Activated CD8-positive, alpha-beta memory T cell treated with anti-CD3 and anti-CD28 coated beads, Interleukin-2, amount 50 U/mL, for 48 hours (primary cell): ENCODE measurements around the gene ARL4D.
"Not testable (repeated sequence)": the region's sequence is repeated elsewhere in the genome, so short reads cannot be mapped to it uniquely, and the experiment has no call there.

Experiments
- DNase-seq: peaks from one replicate; pipeline ENCODE4 v3.0.0-alpha.2; 2020

ARL4D gene

DNA sequence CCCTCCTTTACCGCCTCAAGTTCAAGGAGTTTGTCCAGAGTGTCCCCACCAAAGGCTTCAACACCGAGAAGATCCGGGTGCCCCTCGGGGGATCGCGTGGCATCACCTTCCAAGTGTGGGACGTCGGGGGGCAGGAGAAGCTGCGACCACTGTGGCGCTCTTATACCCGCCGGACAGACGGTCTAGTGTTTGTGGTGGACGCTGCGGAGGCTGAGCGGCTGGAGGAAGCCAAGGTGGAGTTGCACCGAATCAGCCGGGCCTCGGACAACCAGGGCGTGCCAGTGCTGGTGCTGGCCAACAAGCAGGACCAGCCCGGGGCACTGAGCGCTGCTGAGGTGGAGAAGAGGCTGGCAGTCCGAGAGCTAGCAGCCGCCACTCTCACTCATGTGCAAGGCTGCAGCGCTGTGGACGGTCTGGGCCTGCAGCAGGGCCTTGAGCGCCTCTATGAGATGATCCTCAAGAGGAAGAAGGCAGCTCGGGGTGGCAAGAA, 1.1 kb downstream of the ARL4D start:
- no peak for DNase-seq

DNA sequence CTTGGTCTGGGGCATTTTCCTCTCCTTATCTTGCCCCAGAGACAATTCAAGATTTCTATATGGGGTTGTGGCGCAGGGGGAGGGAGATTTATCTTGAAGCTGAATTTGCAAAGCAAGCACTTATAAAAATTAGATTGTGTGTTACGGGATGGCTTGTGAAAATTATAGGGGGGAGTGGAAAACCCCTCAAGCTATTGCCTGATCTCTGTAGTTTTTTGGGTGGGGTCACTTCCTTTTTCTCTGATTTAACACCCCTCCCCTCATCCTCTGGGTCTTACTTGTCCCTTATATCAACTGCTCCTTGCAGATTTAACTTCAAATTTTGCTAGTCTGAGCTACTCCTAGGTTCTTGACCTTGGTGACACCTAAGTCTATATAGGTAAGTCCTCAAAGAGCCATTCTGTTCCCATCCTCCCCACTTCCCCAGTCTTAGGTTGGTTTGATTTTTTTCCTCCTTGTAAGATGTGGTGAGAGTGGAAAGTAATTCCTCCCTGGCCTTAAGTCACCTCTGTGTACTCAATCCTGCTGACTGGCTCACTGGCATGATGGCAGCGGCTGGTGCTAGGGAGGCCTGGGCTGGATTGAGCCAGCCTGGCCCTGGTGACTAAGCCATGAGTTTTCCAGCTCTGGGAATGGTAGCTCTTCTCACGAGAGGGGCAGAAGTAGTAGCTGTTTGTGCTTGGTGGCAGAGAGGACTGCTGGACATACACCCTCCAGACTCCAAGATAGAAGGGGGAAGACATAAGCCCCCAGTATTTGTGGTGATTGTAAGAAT, 2.3 kb downstream of the ARL4D start:
- no peak for DNase-seq

DNA sequence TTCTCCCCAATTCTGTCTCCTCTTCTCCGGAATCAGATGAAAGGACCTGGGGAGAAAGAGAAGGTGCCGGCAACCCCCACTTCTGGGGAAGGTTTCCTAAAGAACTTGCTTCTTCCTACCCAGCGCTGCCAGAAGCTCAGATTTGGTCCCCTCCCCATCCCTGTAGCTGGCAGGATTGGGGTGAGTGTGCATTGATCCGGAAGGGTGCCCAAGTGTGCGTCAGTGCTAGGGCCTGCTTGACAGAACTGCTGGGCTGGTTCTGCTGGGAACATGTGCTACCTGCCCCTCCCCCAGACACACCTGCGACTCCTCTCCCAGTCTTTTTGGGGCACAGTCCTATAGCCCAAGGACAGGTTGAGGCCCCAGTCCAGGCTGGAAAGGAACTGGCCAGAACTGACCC, 3.3 kb downstream of the ARL4D start:
- DNase-seq = no peak

DNA sequence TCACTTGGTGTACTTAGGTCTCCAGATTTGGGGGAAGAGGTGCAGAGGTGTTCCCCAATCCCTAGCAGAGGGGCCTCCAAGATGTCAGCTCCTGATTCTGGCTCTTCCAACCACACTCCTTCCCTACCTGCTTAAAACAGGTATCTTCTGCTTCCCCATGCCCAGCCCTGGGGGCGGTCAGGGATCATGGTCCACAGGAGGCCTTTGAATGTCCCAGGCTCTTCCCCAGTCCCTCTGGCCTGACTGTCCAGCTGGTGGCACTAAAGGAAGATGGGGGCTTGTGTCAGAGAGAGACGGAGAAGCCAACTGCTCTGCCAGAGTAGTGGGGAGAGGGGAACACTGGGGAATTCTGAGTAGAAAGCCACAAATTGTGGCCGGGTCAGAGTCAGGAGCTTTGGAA, 3.8 kb downstream of the ARL4D start:
- no peak for DNase-seq

DNA sequence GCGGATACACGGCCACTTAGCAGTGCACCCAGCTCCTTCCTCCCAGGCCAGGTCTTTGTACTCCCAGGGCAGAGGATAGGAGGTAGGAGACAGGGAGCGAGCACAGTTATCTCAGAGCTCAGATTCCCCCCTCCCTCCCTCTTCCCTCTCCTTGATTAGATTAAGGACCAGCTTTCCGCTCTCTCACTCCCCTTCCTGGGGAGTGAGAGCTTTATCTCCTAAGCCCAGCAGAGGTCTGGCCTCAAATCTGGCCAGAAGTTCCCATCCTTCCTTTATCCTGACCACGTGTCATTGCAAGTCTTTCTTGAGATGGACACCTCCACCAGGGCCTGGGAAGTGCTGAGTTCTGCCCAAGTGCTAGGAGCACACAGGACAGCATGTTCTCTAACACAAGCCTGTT, 5.1 kb downstream of the ARL4D start:
- DNase-seq = no peak

DNA sequence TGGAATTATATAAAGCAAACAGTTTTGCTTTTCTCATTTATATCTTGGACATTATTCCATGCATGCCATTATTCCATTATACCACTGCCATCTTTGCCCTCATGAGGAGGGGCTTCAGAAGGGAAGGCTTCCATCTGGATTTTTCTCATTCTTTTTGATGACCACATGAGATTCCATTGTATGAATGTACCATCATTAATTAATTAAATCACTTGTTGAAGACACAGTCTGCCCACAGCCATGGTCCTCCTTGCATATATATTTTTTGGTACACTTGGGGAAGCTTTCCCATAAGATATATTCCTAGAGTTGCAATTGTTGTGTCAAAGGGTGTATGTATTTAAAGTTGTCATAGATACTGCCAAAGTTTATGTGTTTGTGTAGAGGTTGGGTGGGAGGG, 7.1 kb downstream of the ARL4D start:
- no peak for DNase-seq

DNA sequence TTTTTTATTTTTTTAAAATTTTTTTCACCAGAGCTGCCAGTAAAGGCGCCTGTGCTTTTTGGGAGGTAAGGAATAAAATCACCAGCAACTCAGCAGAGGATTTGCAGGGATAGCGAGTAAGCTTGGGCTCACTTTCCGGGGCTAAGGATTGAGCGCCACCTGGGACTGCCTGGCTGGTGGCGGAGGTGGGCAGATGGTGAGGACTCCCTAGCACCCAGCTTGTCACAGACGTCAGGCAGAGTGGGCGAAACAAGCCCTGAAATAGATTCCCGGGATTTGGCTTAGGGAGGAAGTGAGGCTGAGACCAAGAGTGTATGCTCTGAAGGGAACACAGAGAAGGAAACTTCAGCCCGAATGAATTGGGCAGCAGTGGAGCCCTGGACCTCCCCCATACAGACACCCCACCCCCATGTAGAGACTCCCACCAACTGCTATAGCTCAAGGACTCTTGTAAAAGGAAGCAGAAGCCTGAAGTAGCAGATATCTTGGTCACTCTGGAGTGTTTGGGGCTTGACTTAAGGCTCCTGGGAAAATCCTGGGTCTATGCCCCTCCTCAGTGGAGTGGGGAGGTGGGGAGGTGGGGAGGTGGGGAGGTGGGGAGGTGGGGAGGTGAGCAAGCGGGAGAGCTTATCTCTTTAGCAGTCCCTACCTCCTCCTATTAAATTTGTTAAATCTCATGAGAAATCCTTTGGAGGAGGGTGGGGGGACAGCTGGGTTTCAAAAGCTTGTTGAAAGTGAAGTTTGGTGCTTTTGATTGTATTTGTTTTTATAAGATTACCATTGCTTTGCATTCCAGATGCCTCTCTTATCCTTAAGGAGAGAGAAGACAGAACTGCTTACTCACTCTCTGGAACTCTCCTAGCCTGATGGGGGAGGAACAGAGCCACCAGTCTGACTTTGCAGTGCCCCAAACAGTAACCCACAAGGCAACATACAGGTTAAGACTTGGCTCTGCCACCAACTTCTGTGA, 8.2 kb downstream of the ARL4D start:
- no peak for DNase-seq

DNA sequence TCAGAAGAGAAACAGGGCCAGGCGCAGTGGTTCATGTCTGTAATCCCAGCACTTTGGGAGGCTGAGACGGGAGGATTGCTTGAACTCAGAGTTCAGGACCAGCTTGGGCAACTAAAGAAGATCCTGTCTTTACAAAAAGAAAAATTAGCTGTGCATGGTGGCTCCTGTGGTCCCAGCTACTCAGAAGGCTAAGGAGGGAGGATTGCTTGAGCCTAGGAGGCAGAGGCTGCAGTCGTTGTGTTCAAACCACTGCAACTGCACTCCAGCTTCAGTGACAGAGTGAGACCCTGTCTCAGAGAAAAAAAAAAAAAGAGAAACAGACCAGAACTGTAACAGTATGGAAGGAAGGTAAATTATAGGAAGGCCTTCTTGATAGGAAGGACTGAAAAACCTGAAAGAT, 10.3 kb downstream of the ARL4D start:
- DNase-seq = no peak

DNA sequence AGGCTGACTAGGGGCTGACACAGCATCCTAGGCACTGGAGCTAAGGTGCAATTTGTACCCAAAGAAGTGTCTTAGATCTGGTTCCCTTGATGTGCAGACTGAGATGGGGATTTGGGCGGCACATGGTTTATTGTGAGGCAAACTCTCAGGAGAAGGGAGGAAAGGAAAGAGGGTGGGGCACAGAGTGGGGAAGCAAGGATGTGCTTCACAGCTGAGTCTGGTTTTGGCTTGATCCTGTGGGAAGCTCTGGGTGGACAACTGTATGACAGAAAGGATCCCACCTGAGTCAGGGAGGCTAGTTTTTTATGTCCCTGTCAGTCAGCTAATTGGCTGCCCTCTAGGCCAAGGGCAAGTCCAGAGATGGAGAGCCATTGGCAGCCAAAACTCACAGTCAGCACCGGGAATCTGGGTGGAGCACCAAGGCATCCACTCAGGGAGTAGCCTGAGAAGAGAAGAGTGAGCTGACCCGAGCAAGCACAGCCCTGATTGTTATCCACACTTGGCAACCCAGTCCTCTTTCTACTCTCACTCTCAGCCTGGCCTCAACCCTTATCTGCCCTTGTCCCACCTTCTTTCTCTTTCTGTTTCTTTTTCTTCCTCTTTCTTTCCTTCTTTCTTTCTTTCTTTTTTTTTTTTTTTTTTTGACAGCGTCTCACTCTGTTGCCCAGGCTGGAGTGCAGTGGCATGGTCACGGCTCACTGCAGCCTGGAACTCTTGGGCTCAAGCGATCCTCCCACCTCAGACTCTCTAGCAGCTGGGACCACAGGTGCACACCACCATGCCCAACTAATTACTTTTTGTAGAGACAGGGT, 12.0 kb downstream of the ARL4D start:
- no peak for DNase-seq

DNA sequence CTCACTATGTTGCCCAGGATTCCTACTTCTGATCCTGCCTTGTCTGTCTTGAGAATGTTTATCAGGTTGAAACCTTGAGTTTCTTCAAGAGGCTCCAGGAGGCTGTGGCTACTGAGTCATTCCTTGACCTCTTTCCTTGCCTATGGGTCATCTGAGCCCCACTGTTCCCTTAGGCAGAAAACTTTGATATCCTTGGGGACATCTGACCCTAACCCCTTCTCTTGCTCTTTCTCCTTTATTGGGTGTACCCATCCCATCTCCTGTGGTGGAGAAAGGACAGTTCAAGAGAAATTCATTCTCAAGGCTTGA, 12.5 kb downstream of the ARL4D start:
- DNase-seq = no peak

DNA sequence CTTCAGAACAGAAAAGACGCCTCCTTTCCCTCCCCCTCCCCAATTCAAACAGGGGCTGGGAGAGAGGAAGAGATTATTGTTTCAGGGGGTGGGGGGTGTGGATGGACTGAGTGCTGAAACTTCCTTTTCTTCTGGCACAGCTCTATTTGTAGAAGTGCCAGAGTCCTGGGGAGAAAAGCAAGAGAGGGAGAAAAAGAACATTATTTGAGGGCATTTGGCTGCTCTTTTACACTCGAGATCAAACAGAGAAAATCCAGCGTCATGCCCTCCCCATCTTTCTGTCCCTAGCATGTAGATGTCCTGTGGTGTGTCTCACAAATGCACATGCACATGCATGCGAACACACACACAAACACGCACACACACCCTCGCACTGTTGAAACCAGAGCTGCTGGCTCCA, 13.0 kb downstream of the ARL4D start:
- DNase-seq = no peak

DNA sequence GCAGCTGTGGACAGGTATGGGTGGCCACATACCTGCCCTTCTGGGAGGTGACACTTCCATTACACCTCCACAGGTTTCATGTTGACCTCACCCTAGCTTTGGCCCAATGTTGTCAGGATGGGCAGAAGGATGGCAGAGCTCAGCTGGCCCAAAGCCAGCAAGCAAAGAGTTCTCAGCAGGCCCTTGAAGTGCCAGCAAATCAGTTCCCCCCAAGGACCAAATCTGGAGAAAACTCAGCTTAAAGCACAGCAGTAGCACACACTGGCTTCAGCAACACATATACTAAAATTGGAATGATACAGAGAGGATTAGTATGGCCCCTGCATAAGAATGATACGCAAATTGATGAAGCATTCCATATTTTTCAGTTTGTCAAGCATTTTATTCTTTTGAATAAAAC, 13.4 kb downstream of the ARL4D start:
- no peak for DNase-seq

DNA sequence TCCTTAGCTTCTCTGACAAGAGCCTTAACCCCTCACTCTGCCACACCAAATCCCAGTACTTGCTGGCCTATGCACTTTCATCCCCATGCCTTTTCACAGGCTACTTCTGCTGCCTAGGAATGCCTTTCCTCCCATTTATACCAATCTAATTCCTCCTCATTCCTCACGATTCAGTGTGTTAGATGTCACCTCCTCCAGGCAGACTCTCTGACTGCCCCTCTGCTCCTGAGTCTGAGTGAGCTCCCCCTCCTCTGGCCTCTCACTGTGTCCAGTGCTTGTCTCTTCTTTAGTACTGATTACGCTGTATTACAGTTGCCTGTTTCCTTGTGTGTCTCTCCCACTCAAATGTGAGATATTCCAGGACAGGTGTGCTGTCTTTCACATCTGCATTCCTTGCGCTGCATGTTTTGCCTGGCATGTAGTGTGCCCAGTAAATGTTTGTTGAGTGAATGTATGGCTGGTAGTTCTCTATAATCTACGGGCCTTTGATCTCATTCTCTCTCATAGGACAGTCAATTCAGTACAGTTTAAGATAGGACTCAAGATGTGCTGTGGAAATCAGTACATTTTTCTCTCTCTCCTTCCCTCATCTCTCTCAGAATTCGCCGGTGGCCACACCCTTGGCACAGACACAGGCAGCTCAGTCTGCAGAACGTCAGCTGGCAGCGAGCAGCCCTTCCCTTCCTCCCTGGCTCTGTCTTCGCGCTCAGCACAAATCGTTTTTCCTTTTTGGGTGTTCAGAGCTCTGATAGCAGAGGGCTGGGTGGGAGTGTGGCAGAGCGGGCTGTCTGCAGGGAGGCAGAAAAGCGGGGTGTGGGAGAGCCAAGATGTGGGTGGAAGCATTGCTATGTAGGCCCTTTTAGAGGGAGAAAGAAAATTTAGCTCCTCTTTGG, 18.5 kb downstream of the ARL4D start:
- no peak for DNase-seq

DNA sequence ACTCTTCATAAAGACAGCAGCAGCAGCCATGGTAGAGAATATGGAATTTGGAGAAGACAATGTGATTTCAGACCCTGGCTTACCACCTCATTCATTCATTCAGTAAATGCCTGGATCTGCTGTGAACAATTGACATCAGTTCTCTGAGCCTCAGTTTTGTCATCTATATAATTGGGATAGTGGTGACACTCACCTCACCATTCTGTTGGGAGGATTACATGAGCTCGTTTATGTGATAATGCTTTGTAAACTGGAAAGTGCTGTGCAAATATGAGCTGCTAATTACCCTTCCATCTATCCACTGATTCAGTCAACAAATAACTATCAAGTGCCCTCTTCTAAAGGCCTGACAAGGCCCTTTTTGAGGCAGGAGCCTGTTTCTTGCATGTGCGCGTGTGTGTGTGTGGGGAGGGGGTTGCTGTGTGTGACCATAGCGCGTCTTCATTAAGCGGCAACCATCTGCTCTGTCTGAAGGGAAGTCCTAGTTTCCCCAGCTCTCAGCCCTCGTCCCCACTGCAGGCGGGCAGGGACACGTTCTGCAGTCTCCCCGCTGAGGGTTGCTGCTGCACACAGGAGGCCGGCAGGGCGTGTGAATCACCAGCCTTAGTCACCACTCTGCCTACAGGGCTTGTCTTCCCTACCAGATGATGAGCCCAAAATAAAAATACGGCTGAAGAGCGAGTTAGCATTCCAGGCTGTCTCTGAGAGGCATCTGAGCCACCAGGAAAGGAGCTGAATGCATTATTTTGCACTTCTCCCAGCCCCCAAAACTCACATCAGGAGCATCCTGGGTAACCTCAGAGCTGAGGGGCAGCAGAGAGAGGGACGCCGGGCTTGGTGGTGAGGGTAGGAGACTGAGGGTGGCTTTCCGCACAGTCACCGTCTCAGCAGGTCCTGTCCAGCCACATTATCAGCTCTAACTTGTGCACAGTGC, 19.9 kb downstream of the ARL4D start:
- DNase-seq = no peak

DNA sequence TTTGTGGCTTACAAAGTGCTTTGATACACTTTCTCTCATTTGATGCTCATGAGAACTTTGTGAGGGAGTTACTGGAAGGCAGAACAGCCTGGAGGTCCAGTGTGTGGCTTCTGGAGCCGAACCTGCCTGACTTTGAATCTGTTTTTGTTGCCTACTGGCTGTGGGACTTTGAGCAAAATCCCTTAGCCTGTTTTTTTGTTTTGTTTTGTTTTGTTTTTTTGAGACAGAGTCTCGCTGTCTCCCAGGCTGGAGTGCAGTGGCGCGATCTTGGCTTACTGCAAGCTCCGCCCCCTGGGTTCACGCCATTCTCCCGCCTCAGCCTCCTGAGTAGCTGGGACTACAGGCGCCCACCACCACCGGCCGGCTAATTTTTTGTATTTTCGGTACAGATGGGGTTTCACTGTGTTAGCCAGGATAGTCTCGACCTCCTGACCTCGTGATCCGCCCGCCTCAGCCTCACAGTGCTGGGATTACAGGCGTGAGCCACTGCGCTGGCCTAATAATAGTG, 20.6 kb downstream of the ARL4D start:
- DNase-seq = not testable (repeated sequence)

DNA sequence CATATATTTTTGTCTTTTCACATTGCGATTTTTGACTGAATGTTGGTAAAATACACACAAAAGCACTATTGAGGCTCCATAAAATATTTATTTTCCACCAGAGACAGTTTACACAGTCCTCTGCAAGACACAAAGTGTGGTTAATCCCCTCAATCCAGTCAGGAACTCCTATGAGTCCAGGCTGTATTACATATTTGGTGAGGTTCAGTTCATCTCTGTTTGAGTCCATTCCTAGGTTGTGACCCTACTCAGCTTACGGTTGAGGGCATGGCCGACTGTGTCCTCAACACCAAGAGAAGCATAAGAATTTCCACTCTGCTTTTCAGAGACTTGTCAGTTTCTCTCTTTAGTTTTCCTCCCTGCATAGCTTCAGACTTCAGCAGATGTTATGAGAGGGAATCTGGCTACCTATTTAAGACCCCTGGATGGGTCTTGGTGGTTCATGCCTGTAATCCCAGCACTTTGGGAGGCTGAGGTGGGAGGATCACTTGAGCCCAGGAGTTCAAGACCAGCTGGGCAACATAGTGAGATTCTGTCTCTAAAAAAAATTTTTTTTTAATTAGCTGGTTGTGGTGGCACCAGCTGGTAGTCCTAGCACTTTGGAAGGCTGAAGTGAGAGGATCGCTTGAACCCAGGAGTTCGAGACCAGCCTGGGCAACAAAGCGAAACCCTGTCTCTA, 25.1 kb downstream of the ARL4D start:
- DNase-seq = no peak

DNA sequence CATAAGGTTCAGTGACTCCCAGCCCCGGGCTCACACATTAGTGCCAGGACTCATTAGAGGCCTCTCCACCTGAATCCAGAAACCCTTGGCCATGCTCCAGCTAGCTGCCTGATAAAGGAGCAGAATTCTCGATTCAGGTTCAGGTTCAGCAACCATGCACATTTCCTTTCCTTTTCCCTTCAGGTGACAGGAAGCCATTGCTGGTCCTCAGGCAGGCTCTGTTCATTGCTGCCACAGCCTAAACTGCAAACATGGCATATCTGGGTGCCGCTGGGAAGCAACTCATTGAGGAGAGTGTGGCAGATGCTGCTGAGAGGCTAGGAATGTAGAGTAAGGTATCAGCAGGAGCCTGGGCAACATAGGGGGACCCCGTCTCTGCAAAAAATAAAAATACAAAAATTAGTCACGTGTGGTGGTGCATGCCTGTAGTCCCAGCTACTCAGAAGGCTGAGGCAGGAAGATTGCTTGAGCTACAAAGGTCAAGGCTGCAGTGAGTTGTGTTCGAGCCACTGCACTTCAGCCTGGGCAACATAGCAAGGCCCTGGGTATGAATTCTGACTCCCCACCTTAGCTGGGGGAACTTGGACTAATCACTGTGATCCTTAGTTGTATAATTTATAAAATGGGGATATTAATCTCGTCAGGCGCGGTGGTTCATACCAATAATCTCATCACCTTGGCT, 28.7 kb downstream of the ARL4D start:
- no peak for DNase-seq

DNA sequence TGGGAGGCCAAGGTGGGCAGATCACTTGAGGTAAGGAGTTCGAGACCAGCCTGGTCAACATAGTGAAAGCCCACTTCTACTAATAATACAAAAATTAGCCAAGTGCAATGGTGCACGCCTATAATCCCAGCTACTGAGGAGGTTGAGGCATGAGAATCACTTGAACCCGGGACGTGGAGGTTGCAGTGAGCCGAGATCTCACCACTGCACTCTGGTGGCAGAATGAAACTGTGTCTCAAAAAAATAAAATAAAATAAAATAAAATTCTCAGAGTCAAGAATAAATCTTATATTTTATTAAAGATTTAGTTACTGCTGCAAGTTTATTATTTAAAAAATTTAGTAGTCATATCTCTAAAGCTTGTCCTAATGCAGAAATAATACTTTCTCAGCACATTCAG, 29.7 kb downstream of the ARL4D start:
- DNase-seq = no peak

DNA sequence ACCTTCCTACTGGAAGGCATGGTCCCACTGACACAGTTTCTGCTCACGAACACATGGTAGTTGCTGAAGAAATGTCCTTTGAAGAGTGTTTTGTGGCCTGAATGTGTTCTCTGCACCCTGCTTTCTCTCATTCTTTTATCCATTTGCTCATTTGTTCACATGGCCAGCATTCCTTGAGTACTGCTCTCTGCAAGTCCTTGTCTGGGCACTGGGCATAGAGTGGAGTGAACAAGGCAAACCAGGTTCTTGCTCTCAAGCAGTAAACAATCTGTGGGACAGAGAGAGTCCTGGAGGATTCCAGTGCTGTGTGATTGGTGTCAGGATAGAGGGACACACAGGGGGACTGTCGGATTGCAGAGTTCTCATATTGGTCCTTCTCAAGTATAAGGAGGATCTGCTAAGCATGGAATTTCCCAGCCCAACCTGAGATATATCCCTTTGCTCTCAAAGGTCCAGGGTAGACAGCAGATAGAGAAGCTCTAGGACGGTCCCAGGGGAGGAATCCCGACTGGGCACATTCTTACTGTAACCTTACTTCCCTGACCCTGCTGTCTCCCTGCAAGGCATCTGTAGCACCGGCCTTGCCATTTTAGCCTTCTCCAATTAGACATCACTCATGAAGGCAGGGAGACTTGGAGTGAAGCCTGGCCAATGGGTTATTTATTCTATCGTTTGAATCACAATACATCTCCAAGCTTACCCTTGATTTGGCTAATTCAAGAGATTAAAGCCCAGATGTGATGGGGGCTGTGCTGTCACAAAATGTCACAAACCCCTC, 32.3 kb downstream of the ARL4D start:
- no peak for DNase-seq
